Retinal pigment epithelial cell (primary cell): ENCODE data around the gene ATP7B.

Source experiments
- DNase-seq: peaks from one replicate; pipeline ENCODE4 v3.0.0-alpha.2; 2010; ENCODE audit warnings: low read depth
- H3K4me3 ChIP-seq: 2 replicates; pipeline ENCODE4 v1.5.1; 2011; ENCODE audit warnings: mild to moderate bottlenecking, low read length, control low read depth, moderate library complexity
- TF ChIP-seq, protein P1 (sequence below): conservative IDR thresholded peaks from 2 replicates; pipeline ENCODE4 v1.5.1; 2011; ENCODE audit warnings: low read depth, low read length, control low read depth, inconsistent platforms

Gene ATP7B

DNA sequence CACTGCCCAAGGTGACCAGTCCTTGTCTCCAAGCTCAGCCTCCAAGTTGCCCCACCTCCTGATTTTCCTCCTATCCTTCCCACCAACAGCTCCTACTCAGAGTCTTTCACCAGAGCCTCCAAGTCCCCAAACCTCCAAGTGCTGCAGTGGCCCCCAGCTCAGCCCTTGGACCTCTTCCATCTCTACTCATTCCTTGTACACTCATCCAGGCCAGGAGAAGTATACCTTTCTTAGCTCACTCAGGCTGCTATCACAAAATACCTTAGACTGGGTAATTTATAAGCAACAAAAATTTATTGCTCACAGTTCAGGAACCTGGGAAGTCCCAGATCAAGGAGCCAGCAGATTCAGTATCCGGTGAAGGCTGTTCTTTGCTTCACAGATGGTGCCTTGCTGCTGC, 11.3 kb downstream of the ATP7B start:
- DNase-seq, result no peak
- H3K4me3 ChIP-seq, result no peak overlapping the region
- TF ChIP-seq, protein P1, sequence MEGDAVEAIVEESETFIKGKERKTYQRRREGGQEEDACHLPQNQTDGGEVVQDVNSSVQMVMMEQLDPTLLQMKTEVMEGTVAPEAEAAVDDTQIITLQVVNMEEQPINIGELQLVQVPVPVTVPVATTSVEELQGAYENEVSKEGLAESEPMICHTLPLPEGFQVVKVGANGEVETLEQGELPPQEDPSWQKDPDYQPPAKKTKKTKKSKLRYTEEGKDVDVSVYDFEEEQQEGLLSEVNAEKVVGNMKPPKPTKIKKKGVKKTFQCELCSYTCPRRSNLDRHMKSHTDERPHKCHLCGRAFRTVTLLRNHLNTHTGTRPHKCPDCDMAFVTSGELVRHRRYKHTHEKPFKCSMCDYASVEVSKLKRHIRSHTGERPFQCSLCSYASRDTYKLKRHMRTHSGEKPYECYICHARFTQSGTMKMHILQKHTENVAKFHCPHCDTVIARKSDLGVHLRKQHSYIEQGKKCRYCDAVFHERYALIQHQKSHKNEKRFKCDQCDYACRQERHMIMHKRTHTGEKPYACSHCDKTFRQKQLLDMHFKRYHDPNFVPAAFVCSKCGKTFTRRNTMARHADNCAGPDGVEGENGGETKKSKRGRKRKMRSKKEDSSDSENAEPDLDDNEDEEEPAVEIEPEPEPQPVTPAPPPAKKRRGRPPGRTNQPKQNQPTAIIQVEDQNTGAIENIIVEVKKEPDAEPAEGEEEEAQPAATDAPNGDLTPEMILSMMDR, result no peak

DNA sequence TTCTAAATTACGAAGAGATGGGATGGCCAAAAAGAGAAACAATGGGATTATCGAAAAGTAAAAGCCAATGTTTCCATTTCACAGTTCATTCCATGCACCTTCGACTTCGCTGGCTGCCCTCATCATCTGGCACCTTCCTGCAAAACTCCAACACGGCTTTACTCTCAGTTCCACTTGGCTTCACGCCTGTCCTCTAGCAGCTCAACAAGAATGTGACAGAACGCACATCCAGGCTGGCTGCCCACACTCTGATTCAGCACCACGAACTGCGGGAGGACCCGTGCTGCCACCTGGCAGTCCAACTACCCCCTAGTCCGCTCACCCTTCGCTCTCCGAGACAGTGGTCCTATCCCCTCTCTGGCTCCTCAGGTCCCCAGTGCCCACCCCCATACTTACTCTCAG, 11.7 kb downstream of the ATP7B start:
- DNase-seq, result no peak
- H3K4me3 ChIP-seq, result peak overlapping the region; percentile 15
- TF ChIP-seq, protein P1, result no peak

GRCh38 chr13:51998723-51999509, 12.3 kb downstream of the ATP7B start:
- DNase-seq, result no peak
- peak overlapping the region; percentile 15 for H3K4me3 ChIP-seq
- TF ChIP-seq, protein P1, result no peak

- no peak for DNase-seq
- TF ChIP-seq, protein P1, result no peak
- no peak overlapping the region for H3K4me3 ChIP-seq
These were observed 13.5 kb downstream of the ATP7B start for GRCh38 chr13:51997641-51998330.

DNA sequence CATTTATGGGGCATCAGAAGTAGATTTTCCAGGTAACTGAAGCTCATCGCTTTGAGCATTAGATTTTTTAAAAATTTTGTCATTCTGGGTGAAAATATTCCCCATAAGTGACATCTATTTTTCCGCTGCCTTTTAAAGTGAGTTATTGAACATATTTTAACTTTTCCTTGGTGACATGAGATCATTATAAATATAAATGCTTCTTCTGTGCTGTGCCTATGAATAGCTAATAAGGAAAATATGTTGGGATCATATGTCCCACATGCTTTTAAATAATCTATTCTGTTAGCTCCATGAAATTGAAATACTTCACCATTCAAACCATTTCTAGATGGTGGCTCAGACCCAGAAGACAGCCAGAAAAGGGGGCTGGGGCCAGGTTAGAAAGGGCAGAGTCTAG, 14.1 kb downstream of the ATP7B start:
- DNase-seq, result no peak
- no peak overlapping the region for H3K4me3 ChIP-seq
- TF ChIP-seq, protein P1, result no peak

DNA sequence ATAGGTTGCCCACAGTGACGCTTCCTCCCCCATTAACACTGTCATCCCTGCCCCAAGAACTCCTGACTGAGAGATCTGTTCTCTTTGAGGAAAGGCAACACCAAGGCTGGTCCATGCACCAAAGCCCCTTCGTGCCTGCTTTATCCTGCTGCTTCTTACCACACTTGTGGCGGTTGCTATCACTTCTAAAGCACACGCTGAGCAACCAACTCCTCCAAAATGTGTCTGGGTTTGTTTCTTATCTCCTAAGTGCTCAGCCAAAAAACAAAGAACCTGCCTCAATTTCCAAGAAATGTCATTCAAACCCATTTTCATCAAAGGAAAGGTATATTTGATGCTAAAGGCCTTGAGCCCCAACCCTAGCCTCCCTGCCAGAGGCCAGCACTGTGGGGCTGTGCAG, 14.6 kb downstream of the ATP7B start:
- no peak overlapping the region for H3K4me3 ChIP-seq
- TF ChIP-seq, protein P1, result no peak
- no peak for DNase-seq
